WTC11 (cell line): ENCODE data around the gene BLCAP. TPM values are rescaled to one million over a fixed set of nuclear protein-coding genes. Genes with fewer than 3 reads are reported as not detected.

Experiments
- ATAC-seq: fragments of 200-7000 bp; cut with Tn5 transposase; 2 replicates; pipeline ENCODE4 v1.10.0; 2021; ENCODE audit warnings: mild to moderate bottlenecking, moderate library complexity
- CTCF ChIA-PET: fragments of 300-600 bp; sonication (Branson Sonifier 250); formaldehyde crosslinking; loops from one replicate; lab custom pipeline; 2021; ENCODE audit warnings: antibody characterized with exemption; lab: Charles Lee
- POLR2A ChIA-PET: fragments of 350-600 bp; sonication (Branson Sonifier 250); formaldehyde crosslinking; loops from one replicate; lab custom pipeline; 2021; ENCODE audit warnings: antibody characterized with exemption; lab: Charles Lee
- DNase-seq: peaks from one replicate; pipeline ENCODE4 v3.0.0; 2021; ENCODE audit warnings: low spot score
- H3K27ac Mint-ChIP-seq: 2 replicates; pipeline ENCODE4 v1.8.0; 2021; ENCODE audit warnings: mixed read lengths
- H3K27me3 Mint-ChIP-seq: 2 replicates; pipeline ENCODE4 v1.8.0; 2021; ENCODE audit warnings: low read depth, mild to moderate bottlenecking, moderate library complexity, mixed read lengths
- H3K36me3 Mint-ChIP-seq: 2 replicates; pipeline ENCODE4 v1.8.0; 2021; ENCODE audit warnings: mixed read lengths
- H3K4me1 Mint-ChIP-seq: 2 replicates; pipeline ENCODE4 v1.8.0; 2022; ENCODE audit warnings: mixed read lengths
- H3K4me3 Mint-ChIP-seq: 2 replicates; pipeline ENCODE4 v1.8.0; 2021; ENCODE audit warnings: mild to moderate bottlenecking, moderate library complexity, mixed read lengths
- H3K9me3 Mint-ChIP-seq: 2 replicates; pipeline ENCODE4 v1.8.0; 2021; ENCODE audit warnings: mixed read lengths
- CDX4 ChIP-seq: fragments of 250-450 bp; sonication (Bioruptor Pico); IDR thresholded peaks from 2 replicates; pipeline ENCODE4 v1.9.0; 2021; ENCODE audit warnings: moderate library complexity, mild to moderate bottlenecking, inconsistent platforms, borderline replicate concordance
- CTCF ChIP-seq: fragments of 200-600 bp; IDR thresholded peaks from 2 replicates; pipeline ENCODE4 v1.8.0; 2022; ENCODE audit warnings: antibody characterized with exemption
- ETV6 ChIP-seq: sonication (generic); formaldehyde crosslinking; IDR thresholded peaks from 2 replicates; pipeline ENCODE4 v1.8.1; 2022; ENCODE audit warnings: mild to moderate bottlenecking, missing genetic modification reagents
- FOXP4 ChIP-seq: sonication (generic); formaldehyde crosslinking; IDR thresholded peaks from 2 replicates; pipeline ENCODE4 v1.8.0; 2022; ENCODE audit warnings: mild to moderate bottlenecking, missing genetic modification reagents
- MXD4 ChIP-seq: fragments of 250-450 bp; sonication (Bioruptor Pico); IDR thresholded peaks from 2 replicates; pipeline ENCODE4 v1.8.0; 2021; ENCODE audit warnings: mild to moderate bottlenecking, moderate library complexity, borderline replicate concordance
- NR2C2 ChIP-seq: sonication (generic); formaldehyde crosslinking; IDR thresholded peaks from 2 replicates; pipeline ENCODE4 v1.8.0; 2022; ENCODE audit warnings: mild to moderate bottlenecking, missing genetic modification reagents
- NR3C1 ChIP-seq: sonication (generic); formaldehyde crosslinking; conservative IDR thresholded peaks from 2 replicates; pipeline ENCODE4 v1.8.1; 2023; ENCODE audit warnings: low read depth, mild to moderate bottlenecking, missing genetic modification reagents
- SOX15 ChIP-seq: fragments of 250-450 bp; sonication (Bioruptor Pico); IDR thresholded peaks from 2 replicates; pipeline ENCODE4 v1.9.0; 2021; ENCODE audit warnings: mild to moderate bottlenecking
- SP1 ChIP-seq: sonication (generic); formaldehyde crosslinking; conservative IDR thresholded peaks from 2 replicates; pipeline ENCODE4 v1.8.1; 2022; ENCODE audit warnings: missing genetic modification reagents
- TCF7 ChIP-seq: sonication (generic); formaldehyde crosslinking; IDR thresholded peaks from 2 replicates; pipeline ENCODE4 v1.8.0; 2022; ENCODE audit warnings: mild to moderate bottlenecking, low read depth, missing genetic modification reagents, moderate library complexity
- TP53 ChIP-seq: sonication (generic); formaldehyde crosslinking; IDR thresholded peaks from 2 replicates; pipeline ENCODE4 v1.8.1; 2023; ENCODE audit warnings: mild to moderate bottlenecking, missing genetic modification reagents
- ZBTB43 ChIP-seq: sonication (generic); formaldehyde crosslinking; IDR thresholded peaks from 2 replicates; pipeline ENCODE4 v1.8.1; 2023; ENCODE audit warnings: mild to moderate bottlenecking, missing genetic modification reagents
- ZNF138 ChIP-seq: sonication (generic); formaldehyde crosslinking; conservative IDR thresholded peaks from 2 replicates; pipeline ENCODE4 v1.8.1; 2022; ENCODE audit warnings: mild to moderate bottlenecking, moderate library complexity, missing genetic modification reagents
- ZNF219 ChIP-seq: sonication (generic); formaldehyde crosslinking; IDR thresholded peaks from 2 replicates; pipeline ENCODE4 v1.8.0; 2023; ENCODE audit warnings: missing genetic modification reagents, mild to moderate bottlenecking, borderline replicate concordance
- total RNA-seq: library from RNA; stranded (reverse); gene quantifications from 3 replicates; pipeline ENCODE4 v1.2.3, GENCODE V29; 2021
- TF ChIP-seq, protein P1 (sequence below): sonication (generic); formaldehyde crosslinking; IDR thresholded peaks from 2 replicates; pipeline ENCODE4 v1.8.1; 2023; ENCODE audit warnings: mild to moderate bottlenecking, moderate library complexity, missing genetic modification reagents
- TF ChIP-seq, protein P2 (sequence below): sonication (generic); formaldehyde crosslinking; IDR thresholded peaks from 2 replicates; pipeline ENCODE4 v1.8.0; 2023; ENCODE audit warnings: missing genetic modification reagents, mild to moderate bottlenecking, borderline replicate concordance
- TF ChIP-seq, protein P3 (sequence below): sonication (generic); formaldehyde crosslinking; IDR thresholded peaks from 2 replicates; pipeline ENCODE4 v1.8.1; 2022; ENCODE audit warnings: missing genetic modification reagents, borderline replicate concordance

BLCAP gene
- total RNA-seq, 1 experiment from 2014 or later: 85.6 TPM

GRCh38 chr20:37503256-37503927 is 24.3 kb downstream of the BLCAP start (continued):
- TF ChIP-seq FOXP4 (no peak), CDX4 (CRISPR knock-in tag) (no peak), ZNF219 (no peak), ETV6 (no peak), CTCF (no peak), ZBTB43 (CRISPR knock-in tag) (no peak)
- TF ChIP-seq, protein P1, sequence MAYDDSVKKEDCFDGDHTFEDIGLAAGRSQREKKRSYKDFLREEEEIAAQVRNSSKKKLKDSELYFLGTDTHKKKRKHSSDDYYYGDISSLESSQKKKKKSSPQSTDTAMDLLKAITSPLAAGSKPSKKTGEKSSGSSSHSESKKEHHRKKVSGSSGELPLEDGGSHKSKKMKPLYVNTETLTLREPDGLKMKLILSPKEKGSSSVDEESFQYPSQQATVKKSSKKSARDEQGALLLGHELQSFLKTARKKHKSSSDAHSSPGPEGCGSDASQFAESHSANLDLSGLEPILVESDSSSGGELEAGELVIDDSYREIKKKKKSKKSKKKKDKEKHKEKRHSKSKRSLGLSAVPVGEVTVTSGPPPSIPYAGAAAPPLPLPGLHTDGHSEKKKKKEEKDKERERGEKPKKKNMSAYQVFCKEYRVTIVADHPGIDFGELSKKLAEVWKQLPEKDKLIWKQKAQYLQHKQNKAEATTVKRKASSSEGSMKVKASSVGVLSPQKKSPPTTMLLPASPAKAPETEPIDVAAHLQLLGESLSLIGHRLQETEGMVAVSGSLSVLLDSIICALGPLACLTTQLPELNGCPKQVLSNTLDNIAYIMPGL: no peak

DNA sequence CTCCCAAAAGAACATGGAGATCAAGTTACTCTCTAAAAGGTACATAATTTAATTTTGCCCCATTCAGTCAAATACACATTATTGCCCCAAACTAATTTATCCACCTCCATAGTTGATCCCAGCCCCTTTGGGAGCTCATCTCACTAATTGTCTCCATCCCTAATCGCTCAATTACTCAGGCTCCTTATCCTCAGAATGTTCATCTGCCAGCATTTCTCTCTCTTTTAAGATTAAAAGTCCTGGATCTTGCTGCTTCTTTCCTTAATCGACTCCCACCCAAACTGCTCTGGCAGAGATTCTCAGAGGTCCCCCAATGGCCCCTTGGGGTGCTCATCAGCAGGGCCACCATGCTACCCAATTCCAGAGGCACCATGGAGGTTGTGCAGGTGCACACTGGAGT is 25.0 kb downstream of the BLCAP start:
- POLR2A ChIA-PET: no interaction called here
- TF ChIP-seq NR2C2 (CRISPR knock-in tag) (no peak), NR3C1 (CRISPR knock-in tag) (no peak), MXD4 (no peak), TP53 (CRISPR knock-in tag) (no peak), TCF7 (CRISPR knock-in tag) (no peak), FOXP4 (no peak), SP1 (CRISPR knock-in tag) (no peak), ZNF138 (CRISPR knock-in tag) (no peak), SOX15 (no peak)
- TF ChIP-seq, protein P2, sequence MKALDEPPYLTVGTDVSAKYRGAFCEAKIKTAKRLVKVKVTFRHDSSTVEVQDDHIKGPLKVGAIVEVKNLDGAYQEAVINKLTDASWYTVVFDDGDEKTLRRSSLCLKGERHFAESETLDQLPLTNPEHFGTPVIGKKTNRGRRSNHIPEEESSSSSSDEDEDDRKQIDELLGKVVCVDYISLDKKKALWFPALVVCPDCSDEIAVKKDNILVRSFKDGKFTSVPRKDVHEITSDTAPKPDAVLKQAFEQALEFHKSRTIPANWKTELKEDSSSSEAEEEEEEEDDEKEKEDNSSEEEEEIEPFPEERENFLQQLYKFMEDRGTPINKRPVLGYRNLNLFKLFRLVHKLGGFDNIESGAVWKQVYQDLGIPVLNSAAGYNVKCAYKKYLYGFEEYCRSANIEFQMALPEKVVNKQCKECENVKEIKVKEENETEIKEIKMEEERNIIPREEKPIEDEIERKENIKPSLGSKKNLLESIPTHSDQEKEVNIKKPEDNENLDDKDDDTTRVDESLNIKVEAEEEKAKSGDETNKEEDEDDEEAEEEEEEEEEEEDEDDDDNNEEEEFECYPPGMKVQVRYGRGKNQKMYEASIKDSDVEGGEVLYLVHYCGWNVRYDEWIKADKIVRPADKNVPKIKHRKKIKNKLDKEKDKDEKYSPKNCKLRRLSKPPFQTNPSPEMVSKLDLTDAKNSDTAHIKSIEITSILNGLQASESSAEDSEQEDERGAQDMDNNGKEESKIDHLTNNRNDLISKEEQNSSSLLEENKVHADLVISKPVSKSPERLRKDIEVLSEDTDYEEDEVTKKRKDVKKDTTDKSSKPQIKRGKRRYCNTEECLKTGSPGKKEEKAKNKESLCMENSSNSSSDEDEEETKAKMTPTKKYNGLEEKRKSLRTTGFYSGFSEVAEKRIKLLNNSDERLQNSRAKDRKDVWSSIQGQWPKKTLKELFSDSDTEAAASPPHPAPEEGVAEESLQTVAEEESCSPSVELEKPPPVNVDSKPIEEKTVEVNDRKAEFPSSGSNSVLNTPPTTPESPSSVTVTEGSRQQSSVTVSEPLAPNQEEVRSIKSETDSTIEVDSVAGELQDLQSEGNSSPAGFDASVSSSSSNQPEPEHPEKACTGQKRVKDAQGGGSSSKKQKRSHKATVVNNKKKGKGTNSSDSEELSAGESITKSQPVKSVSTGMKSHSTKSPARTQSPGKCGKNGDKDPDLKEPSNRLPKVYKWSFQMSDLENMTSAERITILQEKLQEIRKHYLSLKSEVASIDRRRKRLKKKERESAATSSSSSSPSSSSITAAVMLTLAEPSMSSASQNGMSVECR (CRISPR knock-in tag): no peak
- TF ChIP-seq, protein P3, sequence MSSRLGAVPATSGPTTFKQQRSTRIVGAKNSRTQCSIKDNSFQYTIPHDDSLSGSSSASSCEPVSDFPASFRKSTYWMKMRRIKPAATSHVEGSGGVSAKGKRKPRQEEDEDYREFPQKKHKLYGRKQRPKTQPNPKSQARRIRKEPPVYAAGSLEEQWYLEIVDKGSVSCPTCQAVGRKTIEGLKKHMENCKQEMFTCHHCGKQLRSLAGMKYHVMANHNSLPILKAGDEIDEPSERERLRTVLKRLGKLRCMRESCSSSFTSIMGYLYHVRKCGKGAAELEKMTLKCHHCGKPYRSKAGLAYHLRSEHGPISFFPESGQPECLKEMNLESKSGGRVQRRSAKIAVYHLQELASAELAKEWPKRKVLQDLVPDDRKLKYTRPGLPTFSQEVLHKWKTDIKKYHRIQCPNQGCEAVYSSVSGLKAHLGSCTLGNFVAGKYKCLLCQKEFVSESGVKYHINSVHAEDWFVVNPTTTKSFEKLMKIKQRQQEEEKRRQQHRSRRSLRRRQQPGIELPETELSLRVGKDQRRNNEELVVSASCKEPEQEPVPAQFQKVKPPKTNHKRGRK (CRISPR knock-in tag): no peak
- Mint-ChIP-seq H3K4me1 (0 out of 2 replicates have a peak, but pooled peaks cover 2% of the 10 kb centered on the region), H3K36me3 (no peaks in the 10 kb centered on the region), H3K27me3 (no peaks in the 10 kb centered on the region), H3K4me3 (no peak overlapping the region), H3K27ac (no peak overlapping the region), H3K9me3 (no peaks in the 10 kb centered on the region)
- ATAC-seq (no peak), DNase-seq (no peak)
- CTCF ChIA-PET: interaction anchor here (1.2 to 1.9 kb wide), 7 partner anchors 41 to 802 kb away, joined by 3 to 20 read pairs (median 5); no protein-coding TSS in a partner anchor
